Endothelial cell of umbilical vein (primary cell): ENCODE measurements around the gene GIGYF2. TPM values are rescaled to one million over a fixed set of nuclear protein-coding genes. Genes with fewer than 3 reads are reported as not detected.

Experiments
- BruUV-seq: library from RNA; stranded (reverse); fragments of 400-500 nt; replicated peaks from 2 replicates; lab custom pipeline; 2021; lab: Mats Ljungman, UMichigan
- CTCF ChIA-PET: fragments of 300-600, 350-600 bp; sonication (Branson Sonifier 250); formaldehyde crosslinking; loops from one replicate; lab custom pipeline; 2021; ENCODE audit warnings: antibody characterized with exemption, inconsistent platforms; lab: Charles Lee
- POLR2A ChIA-PET: fragments of 300-600, 350-600 bp; sonication (Branson Sonifier 250); formaldehyde crosslinking; loops from one replicate; lab custom pipeline; 2021; ENCODE audit warnings: antibody characterized with exemption, inconsistent platforms; lab: Charles Lee
- DNase-seq: peaks from one replicate; pipeline ENCODE4 v3.0.0-alpha.2; 2011; ENCODE audit warnings: low read depth, low spot score
- FAIRE-seq: peaks from 2 replicates; lab custom pipeline; 2011; peaks lifted over from hg19 to GRCh38; lab: Jason Lieb, UNC
- H2AFZ ChIP-seq: 2 replicates; pipeline ENCODE4 v1.6.0; 2012; ENCODE audit warnings: low read depth, low read length, control low read depth, inconsistent platforms
- H3K27ac ChIP-seq: 2 replicates; pipeline ENCODE4 v1.5.1; 2011; ENCODE audit warnings: low read depth, mild to moderate bottlenecking, control low read depth, low read length, moderate library complexity; ENCODE audit not compliant: insufficient read depth
- H3K27me3 ChIP-seq, 2 experiments: 2 replicates each; pipeline versions ENCODE4 v1.6.0 to v1.6.1; 2011; ENCODE audit warnings: low read length in 2 of 2, mixed read lengths in 1 of 2; ENCODE audit not compliant: control insufficient read depth in 2 of 2, insufficient read depth in 2 of 2
- H3K36me3 ChIP-seq, 2 experiments: 2 replicates in 1 of 2; 3 replicates in 1 of 2; pipeline ENCODE4 v1.5.1; 2011; ENCODE audit warnings: low read length in 2 of 2, mild to moderate bottlenecking in 1 of 2, moderate library complexity in 1 of 2; ENCODE audit not compliant: control insufficient read depth in 2 of 2, insufficient read depth in 2 of 2; ENCODE audit errors: extremely low read depth in 1 of 2
- H3K4me1 ChIP-seq: 3 replicates; pipeline ENCODE4 v1.5.1; 2011; ENCODE audit warnings: mild to moderate bottlenecking, low read length; ENCODE audit not compliant: control insufficient read depth, insufficient read depth; ENCODE audit errors: extremely low read depth
- H3K4me2 ChIP-seq: 2 replicates; pipeline ENCODE4 v1.6.1; 2011; ENCODE audit warnings: low read length, control low read depth, mixed read lengths; ENCODE audit not compliant: insufficient read depth
- H3K4me3 ChIP-seq, 3 experiments: fragments of 200-600 bp in 1 of 3; sonication (generic), shearing (Covaris generic) in 1 of 3; replicated peaks in 1 of 3; 2 replicates each; pipeline ENCODE4 v1.5.1; 2011 to 2016; ENCODE audit warnings: control low read depth in 3 of 3, low read length in 3 of 3, mild to moderate bottlenecking in 2 of 3, inconsistent platforms in 1 of 3, low read depth in 1 of 3, moderate library complexity in 1 of 3; ENCODE audit not compliant: insufficient read depth in 1 of 3
- H3K79me2 ChIP-seq: 2 replicates; pipeline ENCODE4 v1.6.0; 2012; ENCODE audit warnings: low read length, inconsistent platforms; ENCODE audit not compliant: control insufficient read depth, insufficient read depth
- H3K9ac ChIP-seq: replicated peaks from 2 replicates; pipeline ENCODE3; 2011; ENCODE audit warnings: low read length, control low read depth; ENCODE audit not compliant: insufficient read depth; ENCODE audit errors: extremely low read depth
- H3K9me1 ChIP-seq: replicated peaks from 3 replicates; pipeline ENCODE4 v1.6.0; 2011; ENCODE audit warnings: mild to moderate bottlenecking, low read length; ENCODE audit not compliant: control insufficient read depth, insufficient read depth; ENCODE audit errors: extremely low read depth
- H3K9me3 ChIP-seq: replicated peaks from 2 replicates; pipeline ENCODE4 v1.5.1; 2012; ENCODE audit warnings: low read length, inconsistent platforms; ENCODE audit not compliant: control insufficient read depth, insufficient read depth
- H4K20me1 ChIP-seq: replicated peaks from 2 replicates; pipeline ENCODE3; 2011; ENCODE audit warnings: mild to moderate bottlenecking, low read length; ENCODE audit not compliant: control insufficient read depth, insufficient read depth; ENCODE audit errors: extremely low read depth
- EZH2 ChIP-seq: IDR thresholded peaks from 2 replicates; pipeline ENCODE4 v1.6.1; 2012; ENCODE audit warnings: borderline replicate concordance, low read depth, mild to moderate bottlenecking, moderate library complexity, low read length, inconsistent platforms; ENCODE audit not compliant: severe bottlenecking
- FOS ChIP-seq: IDR thresholded peaks from 2 replicates; pipeline ENCODE4 v1.6.1; 2011; ENCODE audit warnings: mild to moderate bottlenecking, low read length, moderate library complexity, borderline replicate concordance; ENCODE audit not compliant: insufficient read depth
- GATA2 ChIP-seq: IDR thresholded peaks from 2 replicates; pipeline ENCODE4 v1.7.0; 2011; ENCODE audit warnings: low read depth, mild to moderate bottlenecking, moderate library complexity, mixed read lengths, low read length; ENCODE audit not compliant: insufficient read length, insufficient read depth
- JUN ChIP-seq: IDR thresholded peaks from 2 replicates; pipeline ENCODE4 v1.6.1; 2011; ENCODE audit warnings: borderline replicate concordance, low read depth; ENCODE audit not compliant: insufficient read length, insufficient read depth
- MYC ChIP-seq: IDR thresholded peaks from one replicate; pipeline ENCODE4 v1.6.1; 2011; ENCODE audit warnings: mild to moderate bottlenecking, low read depth, low read length
- POLR2A ChIP-seq: IDR thresholded peaks from 2 replicates; pipeline ENCODE4 v1.6.1; 2012; ENCODE audit warnings: low read depth, mild to moderate bottlenecking, control low read depth, low read length
- POLR2AphosphoS5 ChIP-seq: IDR thresholded peaks from 2 replicates; pipeline ENCODE4 v1.6.1; 2012; ENCODE audit warnings: low read depth, mild to moderate bottlenecking, control low read depth, low read length, moderate library complexity; ENCODE audit not compliant: insufficient read depth
- dilution Hi-C: fragments of 300-500 bp; cut with MboI; formaldehyde crosslinking; loops from one replicate; pipeline ENCODE4 v1.15.0; 2019; ENCODE audit warnings: low sequenced_read_pairs; ENCODE audit not compliant: extremely low pct_ligation_motif_present
- intact Hi-C: fragments of 100-400 bp; cut with micrococcal nuclease; formaldehyde crosslinking; loops from one replicate; pipeline ENCODE4 v1.10.0; 2022
- polyA plus RNA-seq, 4 experiments: library from polyadenylated mRNA; depleted of rRNA in 3 of 4; stranded (reverse) in 3 of 4; unstranded in 1 of 4; fragments of >200 nt; gene quantifications; 2 replicates each; pipeline versions ENCODE4 v1.2.1 to v1.2.3, GENCODE V29; 2011 to 2012; ENCODE audit warnings: missing spikeins in 1 of 4
- total RNA-seq: library from RNA; stranded (reverse); gene quantifications from 2 replicates; pipeline ENCODE4 v1.2.3, GENCODE V29; 2021
- TF ChIP-seq, protein P1 (sequence below): IDR thresholded peaks from 2 replicates; pipeline ENCODE4 v1.6.1; 2011; ENCODE audit not compliant: insufficient read depth, insufficient read length
- TF ChIP-seq, protein P2 (sequence below), 2 donors: IDR thresholded peaks; 1 replicate in 1 of 2; 2 replicates in 1 of 2; pipeline ENCODE4 v1.5.1; 2011; ENCODE audit warnings: low read length in 2 of 2, mild to moderate bottlenecking in 2 of 2, moderate library complexity in 2 of 2, control low read depth in 1 of 2, inconsistent platforms in 1 of 2, low read depth in 1 of 2; ENCODE audit not compliant: insufficient read depth in 1 of 2; ENCODE audit errors: extremely low read depth in 1 of 2

GIGYF2 gene
- total and polyA plus RNA-seq, 2 donors (not counting 3 experiments of a cell fraction or from before 2014, with no cell fraction given) = 22.9 to 56.4 TPM

DNA sequence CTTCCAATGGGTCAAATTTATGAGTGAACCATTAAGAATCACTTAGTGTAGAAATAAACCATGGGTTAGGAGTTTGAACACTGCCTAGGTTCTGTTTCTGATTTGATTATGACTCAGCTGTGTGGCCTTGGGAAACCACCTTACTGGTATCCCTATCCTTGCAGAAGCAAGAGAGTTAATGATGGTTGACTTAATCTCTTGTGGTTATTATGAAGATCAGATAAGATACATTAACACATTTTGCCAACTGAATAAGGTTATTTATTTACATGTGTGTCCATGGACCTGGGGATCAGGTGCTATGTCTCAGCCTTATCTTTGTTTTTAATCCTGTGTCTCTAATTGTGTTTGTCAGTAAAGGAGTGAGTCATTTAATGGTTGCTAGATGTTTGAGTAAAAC, 84.6 kb downstream of the GIGYF2 start:
- FAIRE-seq (peak; percentile 33), DNase-seq (peak; percentile 32)
- Histone ChIP-seq H3K27me3 (no peaks in the 10 kb centered on the region), H3K27ac (no peak overlapping the region), H3K36me3 (no peaks in the 10 kb centered on the region), H2AFZ (no peak overlapping the region), H3K4me1 (no peaks in the 10 kb centered on the region), H3K9me1 (no peaks in the 10 kb centered on the region), H3K9me3 (no peaks in the 10 kb centered on the region), H3K4me3 (no peak overlapping the region), H3K79me2 (no peaks in the 10 kb centered on the region), H3K9ac (no peak overlapping the region), H3K4me2 (no peak overlapping the region), H4K20me1 (no peaks in the 10 kb centered on the region)
- POLR2A ChIA-PET = no interaction called here
- intact Hi-C loops = no loop called here
- no TSS peak for BruUV-seq
- dilution Hi-C loops = no loop called here
- CTCF ChIA-PET = no interaction called here
- TF ChIP-seq GATA2 = no peak
- TF ChIP-seq, protein P1, sequence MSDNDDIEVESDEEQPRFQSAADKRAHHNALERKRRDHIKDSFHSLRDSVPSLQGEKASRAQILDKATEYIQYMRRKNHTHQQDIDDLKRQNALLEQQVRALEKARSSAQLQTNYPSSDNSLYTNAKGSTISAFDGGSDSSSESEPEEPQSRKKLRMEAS = no peak
- no peak for TF ChIP-seq JUN
- no peak for TF ChIP-seq EZH2
- TF ChIP-seq POLR2AphosphoS5 = no peak
- no peak for TF ChIP-seq MYC
- no peak for TF ChIP-seq POLR2A
- TF ChIP-seq, protein P2, sequence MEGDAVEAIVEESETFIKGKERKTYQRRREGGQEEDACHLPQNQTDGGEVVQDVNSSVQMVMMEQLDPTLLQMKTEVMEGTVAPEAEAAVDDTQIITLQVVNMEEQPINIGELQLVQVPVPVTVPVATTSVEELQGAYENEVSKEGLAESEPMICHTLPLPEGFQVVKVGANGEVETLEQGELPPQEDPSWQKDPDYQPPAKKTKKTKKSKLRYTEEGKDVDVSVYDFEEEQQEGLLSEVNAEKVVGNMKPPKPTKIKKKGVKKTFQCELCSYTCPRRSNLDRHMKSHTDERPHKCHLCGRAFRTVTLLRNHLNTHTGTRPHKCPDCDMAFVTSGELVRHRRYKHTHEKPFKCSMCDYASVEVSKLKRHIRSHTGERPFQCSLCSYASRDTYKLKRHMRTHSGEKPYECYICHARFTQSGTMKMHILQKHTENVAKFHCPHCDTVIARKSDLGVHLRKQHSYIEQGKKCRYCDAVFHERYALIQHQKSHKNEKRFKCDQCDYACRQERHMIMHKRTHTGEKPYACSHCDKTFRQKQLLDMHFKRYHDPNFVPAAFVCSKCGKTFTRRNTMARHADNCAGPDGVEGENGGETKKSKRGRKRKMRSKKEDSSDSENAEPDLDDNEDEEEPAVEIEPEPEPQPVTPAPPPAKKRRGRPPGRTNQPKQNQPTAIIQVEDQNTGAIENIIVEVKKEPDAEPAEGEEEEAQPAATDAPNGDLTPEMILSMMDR (IDR thresholded peaks at IDR 0.05; ENCODE audit: extremely low read depth in 1 of 2, insufficient read depth in 1 of 2, low read depth in 1 of 2, low read length in 2 of 2) = no peak
- no peak for TF ChIP-seq FOS
